Activated B cell treated with CpG ODN at 0.5 μM for 24 hours (primary cell): ENCODE data around the gene APBB2. TPM values are rescaled to one million over a fixed set of nuclear protein-coding genes. Genes with fewer than 3 reads are reported as not detected.

Experiments
- ATAC-seq: fragments of 200-7000 bp; cut with Tn5 transposase; one replicate; pipeline ENCODE4 v1.10.0; 2021; ENCODE audit warnings: low read depth, mild to moderate bottlenecking, moderate library complexity
- CTCF ChIA-PET: fragments of 350-600 bp; sonication (Branson Sonifier 250); formaldehyde crosslinking; loops from one replicate; lab custom pipeline; 2021; ENCODE audit warnings: antibody characterized with exemption; lab: Charles Lee
- POLR2A ChIA-PET: fragments of 350-600 bp; sonication (Branson Sonifier 250); formaldehyde crosslinking; loops from one replicate; lab custom pipeline; 2021; ENCODE audit warnings: antibody characterized with exemption; lab: Charles Lee
- DNase-seq: peaks from one replicate; pipeline ENCODE4 v3.0.0; 2022
- H3K27ac Mint-ChIP-seq: one replicate; pipeline ENCODE4 v1.8.0; 2020; ENCODE audit warnings: mixed read lengths
- H3K27me3 Mint-ChIP-seq: one replicate; pipeline ENCODE4 v1.8.0; 2021; ENCODE audit warnings: mixed read lengths
- H3K36me3 Mint-ChIP-seq: one replicate; pipeline ENCODE4 v1.8.0; 2021; ENCODE audit warnings: low read depth, mixed read lengths
- H3K4me1 Mint-ChIP-seq: one replicate; pipeline ENCODE4 v1.8.0; 2021; ENCODE audit warnings: mixed read lengths
- H3K4me3 Mint-ChIP-seq: one replicate; pipeline ENCODE4 v1.8.0; 2020; ENCODE audit warnings: mild to moderate bottlenecking, mixed read lengths
- H3K9me3 Mint-ChIP-seq: one replicate; pipeline ENCODE4 v1.8.0; 2020; ENCODE audit warnings: mixed read lengths
- intact Hi-C: fragments of 100-400 bp; cut with micrococcal nuclease; formaldehyde crosslinking; loops from one replicate; pipeline ENCODE4 v1.15.1; 2024
- total RNA-seq: library from RNA; stranded (reverse); gene quantifications from 2 replicates; pipeline ENCODE4 v1.2.3, GENCODE V29; 2022
- TF ChIP-seq, protein P1 (sequence below): fragments of 200-600 bp; IDR thresholded peaks from one replicate; pipeline ENCODE4 v1.8.0; 2022; ENCODE audit warnings: antibody characterized with exemption, mild to moderate bottlenecking

Gene APBB2
- total RNA-seq, 1 donor from 2014 or later, result 3.7 TPM

DNA sequence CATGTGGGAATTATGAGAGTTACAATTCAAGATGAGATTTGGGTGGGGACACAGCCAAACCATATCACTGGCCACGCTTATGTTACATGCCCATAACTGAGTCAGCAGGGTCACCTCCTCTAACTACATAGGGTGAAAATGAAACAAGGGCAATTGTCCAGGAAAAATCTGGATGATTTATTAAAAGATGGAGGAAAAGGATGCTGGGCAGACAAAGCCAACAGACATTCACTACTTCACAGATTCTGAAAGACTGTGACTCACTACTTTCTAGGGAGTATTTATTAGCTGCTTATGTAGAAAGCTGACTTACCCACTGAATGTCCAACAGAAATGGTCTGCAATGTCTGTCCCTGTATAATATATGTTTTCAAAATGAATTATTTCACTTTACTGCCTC lies 72.4 kb downstream of the APBB2 start:
- Mint-ChIP-seq H3K4me3 (no peak overlapping the region), H3K9me3 (no peaks in the 10 kb centered on the region), H3K4me1 (no peaks in the 10 kb centered on the region), H3K36me3 (no peaks in the 10 kb centered on the region), H3K27ac (no peak overlapping the region), H3K27me3 (no peaks in the 10 kb centered on the region)
- no peak for DNase-seq
- TF ChIP-seq, protein P1, sequence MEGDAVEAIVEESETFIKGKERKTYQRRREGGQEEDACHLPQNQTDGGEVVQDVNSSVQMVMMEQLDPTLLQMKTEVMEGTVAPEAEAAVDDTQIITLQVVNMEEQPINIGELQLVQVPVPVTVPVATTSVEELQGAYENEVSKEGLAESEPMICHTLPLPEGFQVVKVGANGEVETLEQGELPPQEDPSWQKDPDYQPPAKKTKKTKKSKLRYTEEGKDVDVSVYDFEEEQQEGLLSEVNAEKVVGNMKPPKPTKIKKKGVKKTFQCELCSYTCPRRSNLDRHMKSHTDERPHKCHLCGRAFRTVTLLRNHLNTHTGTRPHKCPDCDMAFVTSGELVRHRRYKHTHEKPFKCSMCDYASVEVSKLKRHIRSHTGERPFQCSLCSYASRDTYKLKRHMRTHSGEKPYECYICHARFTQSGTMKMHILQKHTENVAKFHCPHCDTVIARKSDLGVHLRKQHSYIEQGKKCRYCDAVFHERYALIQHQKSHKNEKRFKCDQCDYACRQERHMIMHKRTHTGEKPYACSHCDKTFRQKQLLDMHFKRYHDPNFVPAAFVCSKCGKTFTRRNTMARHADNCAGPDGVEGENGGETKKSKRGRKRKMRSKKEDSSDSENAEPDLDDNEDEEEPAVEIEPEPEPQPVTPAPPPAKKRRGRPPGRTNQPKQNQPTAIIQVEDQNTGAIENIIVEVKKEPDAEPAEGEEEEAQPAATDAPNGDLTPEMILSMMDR, result no peak
- ChIA-PET POLR2A (no interaction called here), CTCF (no interaction called here)
- ATAC-seq, result no peak
- intact Hi-C loops, result no loop called here

DNA sequence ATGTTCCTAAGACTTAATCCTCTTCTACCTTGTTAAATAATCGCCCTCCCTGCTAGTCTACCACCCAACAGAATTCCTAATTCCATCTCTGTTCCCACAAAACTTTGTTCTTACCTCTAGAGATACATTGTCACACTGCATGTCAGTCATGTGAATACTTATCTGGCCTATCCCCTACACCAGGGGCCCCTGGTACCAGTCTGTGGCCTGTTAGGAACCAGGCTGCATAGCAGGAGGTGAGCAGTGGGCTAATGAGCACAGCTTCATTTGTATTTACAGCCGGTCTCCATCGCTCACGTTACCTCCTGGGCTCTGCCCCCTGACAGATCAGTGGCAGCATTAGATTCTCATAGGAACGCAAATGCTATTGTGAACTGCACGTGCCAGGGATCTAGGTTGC lies 73.9 kb downstream of the APBB2 start:
- ChIA-PET POLR2A (no interaction called here), CTCF (no interaction called here)
- no peak overlapping the region for H3K27ac Mint-ChIP-seq
- DNase-seq (no peak), ATAC-seq (no peak)
- no peaks in the 10 kb centered on the region for H3K9me3 Mint-ChIP-seq
- H3K4me3 Mint-ChIP-seq, result no peak overlapping the region
- H3K4me1 Mint-ChIP-seq, result no peaks in the 10 kb centered on the region
- no peaks in the 10 kb centered on the region for H3K36me3 Mint-ChIP-seq
- intact Hi-C loops, result no loop called here
- no peaks in the 10 kb centered on the region for H3K27me3 Mint-ChIP-seq
- TF ChIP-seq, protein P1, result no peak

DNA sequence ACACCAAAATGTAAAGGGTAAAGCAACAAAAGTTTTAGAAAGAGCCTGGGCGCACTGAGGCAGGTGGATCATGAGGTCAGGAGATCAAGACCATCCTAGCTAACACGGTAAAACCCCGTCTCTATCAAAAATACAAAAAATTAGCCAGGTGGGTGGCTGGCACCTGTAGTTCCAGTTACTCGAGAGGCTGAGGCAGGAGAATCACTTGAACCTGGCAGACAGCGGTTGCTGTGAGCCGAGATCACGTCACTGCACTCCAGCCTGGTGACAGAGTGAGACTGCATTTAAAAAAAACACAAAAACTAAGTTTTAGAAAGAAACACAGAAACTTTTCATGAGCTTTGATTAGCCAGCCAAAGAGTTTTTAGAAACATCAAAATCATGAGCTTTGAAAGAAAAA lies 76.5 kb downstream of the APBB2 start:
- Mint-ChIP-seq H3K9me3 (no peaks in the 10 kb centered on the region), H3K4me3 (no peak overlapping the region), H3K27me3 (no peaks in the 10 kb centered on the region), H3K4me1 (no peaks in the 10 kb centered on the region), H3K36me3 (no peaks in the 10 kb centered on the region), H3K27ac (no peak overlapping the region)
- DNase-seq (no peak), ATAC-seq (no peak)
- CTCF ChIA-PET, result no interaction called here
- TF ChIP-seq, protein P1, result no peak
- POLR2A ChIA-PET, result no interaction called here
- intact Hi-C loops, result no loop called here

DNA sequence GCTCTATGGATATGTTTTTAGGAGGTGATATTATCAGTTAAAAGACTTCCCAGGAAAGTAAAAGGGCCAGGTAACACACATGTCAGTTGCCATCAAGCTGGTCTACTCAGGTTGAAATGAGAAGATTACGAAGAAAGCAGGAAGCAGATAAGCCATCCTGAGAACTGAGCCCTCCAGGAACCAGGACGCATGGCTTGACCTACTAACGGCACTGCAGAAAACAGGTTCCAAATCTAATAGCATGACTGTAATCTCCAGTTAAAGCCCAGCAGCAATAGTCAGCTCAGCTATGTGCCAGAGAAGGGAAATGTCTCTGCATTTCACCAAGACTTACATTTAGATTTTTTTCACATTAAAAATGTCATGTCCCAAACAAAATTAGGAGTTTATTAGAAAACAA lies 77.9 kb downstream of the APBB2 start:
- ATAC-seq, result no peak
- no peaks in the 10 kb centered on the region for H3K27me3 Mint-ChIP-seq
- intact Hi-C loops, result no loop called here
- no peak for DNase-seq
- H3K9me3 Mint-ChIP-seq, result no peaks in the 10 kb centered on the region
- H3K4me3 Mint-ChIP-seq, result no peak overlapping the region
- ChIA-PET POLR2A (no interaction called here), CTCF (no interaction called here)
- H3K4me1 Mint-ChIP-seq, result no peaks in the 10 kb centered on the region
- H3K27ac Mint-ChIP-seq, result no peak overlapping the region
- no peaks in the 10 kb centered on the region for H3K36me3 Mint-ChIP-seq
- TF ChIP-seq, protein P1, result no peak

GRCh38 chr4:41135801-41136200 lies 78.5 kb downstream of the APBB2 start:
- ATAC-seq, result no peak
- Mint-ChIP-seq H3K36me3 (no peaks in the 10 kb centered on the region), H3K4me1 (no peaks in the 10 kb centered on the region), H3K4me3 (no peak overlapping the region), H3K27ac (no peak overlapping the region), H3K9me3 (no peaks in the 10 kb centered on the region), H3K27me3 (no peaks in the 10 kb centered on the region)
- POLR2A ChIA-PET, result no interaction called here
- intact Hi-C loops, result no loop called here
- CTCF ChIA-PET, result no interaction called here
- no peak for DNase-seq
- TF ChIP-seq, protein P1, result no peak
